ENCODE data around the gene HEATR5A. TPM values are rescaled to one million over a fixed set of nuclear protein-coding genes. Genes with fewer than 3 reads are reported as not detected.
A peak's percentile ranks its signal among the peaks of the same experiment; 100 is the strongest.

HEATR5A gene
- total and polyA plus RNA-seq, 2 of the 13 experiments (the other 11 are each of a cell fraction or from before 2014, with no cell fraction given) = 36.4 to 105 TPM

DNA sequence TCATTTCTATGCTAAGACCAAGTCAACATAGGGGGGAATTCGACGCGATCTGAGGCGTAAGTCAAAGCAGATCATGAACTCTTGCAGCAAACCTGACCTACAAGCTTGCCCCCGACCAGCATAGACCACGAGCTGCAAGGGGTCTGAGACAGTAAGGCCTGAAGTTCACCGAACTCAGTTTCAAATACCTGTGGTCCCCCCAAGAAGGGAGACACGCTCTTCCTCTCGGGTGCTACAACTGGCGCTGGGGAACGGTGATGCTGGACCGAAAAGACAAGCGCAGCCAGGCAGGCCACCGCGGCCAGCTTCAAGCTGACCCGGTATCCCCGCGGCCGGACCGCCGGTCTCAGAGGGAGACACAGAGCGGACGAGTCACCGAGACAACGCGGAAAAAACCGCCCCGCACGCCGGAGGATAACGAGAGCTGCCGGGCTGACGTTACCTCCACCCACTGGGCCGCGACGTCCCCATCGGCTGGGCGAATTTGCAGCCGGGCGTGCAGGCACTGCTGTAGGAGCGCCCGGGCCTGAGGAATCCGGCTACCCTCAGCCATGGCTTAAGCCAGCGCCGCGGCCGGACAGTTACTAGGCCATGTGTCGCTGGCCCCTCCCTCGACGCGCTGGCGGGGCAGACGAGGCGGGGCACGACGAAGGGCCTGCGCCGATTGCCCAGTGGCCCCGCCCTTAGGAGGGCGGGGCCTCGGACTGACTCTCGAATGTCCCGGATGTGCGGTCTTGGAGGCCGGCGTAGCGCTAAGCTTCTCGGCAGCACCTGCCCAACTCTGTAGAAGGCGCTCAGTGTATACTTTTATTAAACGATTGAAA, 36.7 kb upstream of the HEATR5A start, which contains the start of gene DTD2 (continued):
- TF ChIP-seq PCBP2 (optimal IDR thresholded peaks at IDR 0.05; ENCODE audit: low read depth, low read length, poor library complexity, severe bottlenecking) (no peak), ETV6 (CRISPR knock-in tag; conservative IDR thresholded peaks at IDR 0.05) (peak; percentile 94), MYNN (CRISPR knock-in tag; IDR thresholded peaks at IDR 0.05; ENCODE audit: low read depth) (peak; percentile 98), ZNF781 (CRISPR knock-in tag; IDR thresholded peaks at IDR 0.05; ENCODE audit: borderline replicate concordance, not compliant biosample characterization) (peak; percentile 100), ZC3H4 (CRISPR knock-in tag; IDR thresholded peaks at IDR 0.05; ENCODE audit: borderline replicate concordance) (peak; percentile 86), POGZ (CRISPR knock-in tag; IDR thresholded peaks at IDR 0.05) (peak; percentile 99), ZNF761 (CRISPR knock-in tag; conservative IDR thresholded peaks at IDR 0.05) (peak; percentile 100), ZNF383 (CRISPR knock-in tag; IDR thresholded peaks at IDR 0.05; ENCODE audit: borderline replicate concordance) (peak; percentile 100), ZZZ3 (CRISPR knock-in tag; IDR thresholded peaks at IDR 0.05; ENCODE audit: borderline replicate concordance) (peak; percentile 99), FOXO1 (CRISPR knock-in tag; IDR thresholded peaks at IDR 0.05) (peak; percentile 95), HOXA5 (CRISPR knock-in tag; IDR thresholded peaks at IDR 0.05) (peak; percentile 99), DPF2 (CRISPR knock-in tag; IDR thresholded peaks at IDR 0.05; ENCODE audit: borderline replicate concordance, low read depth) (peak; percentile 78; the same call in 1 of the 2 replicates), FOXM1 (CRISPR knock-in tag; IDR thresholded peaks at IDR 0.05) (peak; percentile 51), ZUFSP (CRISPR knock-in tag; IDR thresholded peaks at IDR 0.05; ENCODE audit: borderline replicate concordance) (no peak), AGO1 (IDR thresholded peaks at IDR 0.05; ENCODE audit: low read depth, low read length, poor library complexity, severe bottlenecking) (peak; percentile 92), TCF12 (IDR thresholded peaks at IDR 0.05) (no peak), TCF12 (CRISPR knock-in tag; IDR thresholded peaks at IDR 0.05) (peak; percentile 96)
- TF ChIP-seq, protein P1, sequence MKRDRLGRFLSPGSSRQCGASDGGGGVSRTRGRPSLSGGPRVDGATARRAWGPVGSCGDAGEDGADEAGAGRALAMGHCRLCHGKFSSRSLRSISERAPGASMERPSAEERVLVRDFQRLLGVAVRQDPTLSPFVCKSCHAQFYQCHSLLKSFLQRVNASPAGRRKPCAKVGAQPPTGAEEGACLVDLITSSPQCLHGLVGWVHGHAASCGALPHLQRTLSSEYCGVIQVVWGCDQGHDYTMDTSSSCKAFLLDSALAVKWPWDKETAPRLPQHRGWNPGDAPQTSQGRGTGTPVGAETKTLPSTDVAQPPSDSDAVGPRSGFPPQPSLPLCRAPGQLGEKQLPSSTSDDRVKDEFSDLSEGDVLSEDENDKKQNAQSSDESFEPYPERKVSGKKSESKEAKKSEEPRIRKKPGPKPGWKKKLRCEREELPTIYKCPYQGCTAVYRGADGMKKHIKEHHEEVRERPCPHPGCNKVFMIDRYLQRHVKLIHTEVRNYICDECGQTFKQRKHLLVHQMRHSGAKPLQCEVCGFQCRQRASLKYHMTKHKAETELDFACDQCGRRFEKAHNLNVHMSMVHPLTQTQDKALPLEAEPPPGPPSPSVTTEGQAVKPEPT (CRISPR knock-in tag; IDR thresholded peaks at IDR 0.05; ENCODE audit: low read depth) = peak; percentile 99
- TF ChIP-seq, protein P2, sequence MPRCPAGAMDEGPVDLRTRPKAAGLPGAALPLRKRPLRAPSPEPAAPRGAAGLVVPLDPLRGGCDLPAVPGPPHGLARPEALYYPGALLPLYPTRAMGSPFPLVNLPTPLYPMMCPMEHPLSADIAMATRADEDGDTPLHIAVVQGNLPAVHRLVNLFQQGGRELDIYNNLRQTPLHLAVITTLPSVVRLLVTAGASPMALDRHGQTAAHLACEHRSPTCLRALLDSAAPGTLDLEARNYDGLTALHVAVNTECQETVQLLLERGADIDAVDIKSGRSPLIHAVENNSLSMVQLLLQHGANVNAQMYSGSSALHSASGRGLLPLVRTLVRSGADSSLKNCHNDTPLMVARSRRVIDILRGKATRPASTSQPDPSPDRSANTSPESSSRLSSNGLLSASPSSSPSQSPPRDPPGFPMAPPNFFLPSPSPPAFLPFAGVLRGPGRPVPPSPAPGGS (CRISPR knock-in tag; IDR thresholded peaks at IDR 0.05) = peak; percentile 100
